K562 (cell line): ENCODE results near the gene PEDS1. TPM values are rescaled to one million over a fixed set of nuclear protein-coding genes. Genes with fewer than 3 reads are reported as not detected.

Experiments
- E4F1 ChIP-seq: fragments of 250-450 bp; sonication (Bioruptor Pico); IDR thresholded peaks from 2 replicates; pipeline ENCODE4 v1.5.0; 2021; ENCODE audit warnings: mild to moderate bottlenecking, borderline replicate concordance
- PHF8 ChIP-seq: fragments of 200-600 bp; sonication (generic); IDR thresholded peaks from 2 replicates; pipeline ENCODE4 v1.6.1; 2012; ENCODE audit warnings: mixed run types, mild to moderate bottlenecking, inconsistent platforms, low read length, moderate library complexity, borderline replicate concordance
- SMAD4 ChIP-seq: fragments of 250-450 bp; sonication (Bioruptor Pico); conservative IDR thresholded peaks from 2 replicates; pipeline ENCODE4 v1.8.0; 2021; ENCODE audit warnings: inconsistent platforms, mild to moderate bottlenecking, moderate library complexity
- SMARCA5 ChIP-seq: fragments of 450-650 bp; IDR thresholded peaks from 2 replicates; pipeline ENCODE4 v1.6.1; 2016
- TAF9B ChIP-seq: fragments of 450-650 bp; IDR thresholded peaks from 2 replicates; pipeline ENCODE4 v1.6.1; 2018; ENCODE audit warnings: mild to moderate bottlenecking; ENCODE audit not compliant: partially characterized antibody
- TSC22D4 ChIP-seq: fragments of 450-650 bp; IDR thresholded peaks from 2 replicates; pipeline ENCODE4 v1.6.1; 2016; ENCODE audit warnings: missing genetic modification characterization, missing biosample characterization, control low read depth
- ZNF146 ChIP-seq: IDR thresholded peaks from one replicate; pipeline ENCODE4 v1.6.1; 2018; ENCODE audit warnings: missing compliant biosample characterization; ENCODE audit not compliant: unreplicated experiment
- ZNF408 ChIP-seq: fragments of 250-450 bp; sonication (Bioruptor Pico); IDR thresholded peaks from 2 replicates; pipeline ENCODE4 v1.4.0; 2020; ENCODE audit warnings: low read depth, mild to moderate bottlenecking, moderate library complexity
- polyA plus RNA-seq, 8 experiments: library from polyadenylated mRNA; depleted of rRNA in 4 of 8; stranded (reverse) in 5 of 8; unstranded in 3 of 8; fragments of >200 nt; fragmentation: Nextera tagmentation in 2 of 8; fragmentation: Illumina TruSeq in 1 of 8; extraction: Ambion mirVana in 2 of 8; extraction: Trizol in 1 of 8; gene quantifications; 2 replicates each; pipeline versions ENCODE4 v1.2.1 to v1.2.3, GENCODE V29; 2011 to 2014; ENCODE audit warnings: inconsistent platforms in 1 of 8, missing spikeins in 1 of 8
- total RNA-seq, 7 experiments: library from RNA; depleted of rRNA in 6 of 7; stranded (reverse); fragments of >200 nt in 6 of 7; fragmentation: Illumina TruSeq in 2 of 7; extraction: Trizol in 2 of 7; gene quantifications; 2 replicates each; pipeline versions ENCODE4 v1.2.1 to v1.2.3, GENCODE V29; 2011 to 2021; ENCODE audit warnings: low replicate concordance in 1 of 7
- TF ChIP-seq, protein P1 (sequence below): fragments of 450-650 bp; formaldehyde crosslinking; conservative IDR thresholded peaks from 2 replicates; pipeline ENCODE4 v1.4.0; 2022; ENCODE audit warnings: mild to moderate bottlenecking, missing genetic modification characterization
- TF ChIP-seq, protein P2 (sequence below), 2 experiments: fragments of 450-650 bp; IDR thresholded peaks; 2 replicates each; pipeline ENCODE4 v1.6.1; 2016
- TF ChIP-seq, protein P3 (sequence below), 2 experiments: fragments of 250-450 bp in 1 of 2; fragments of 450-650 bp in 1 of 2; sonication (Bioruptor Pico) in 1 of 2; IDR thresholded peaks; 2 replicates each; pipeline versions ENCODE4 v1.6.1 to v1.8.0; 2016 to 2021; ENCODE audit warnings: mild to moderate bottlenecking in 2 of 2, moderate library complexity in 2 of 2, missing compliant biosample characterization in 1 of 2, missing genetic modification characterization in 1 of 2

The PEDS1 gene
- total and polyA plus RNA-seq, 9 of the 15 experiments (the other 6 are each of a cell fraction or from before 2014, with no cell fraction given), result 2.9 to 38.5 (median 24.2) TPM

GRCh38 chr20:50190251-50191064 lies 36.9 kb upstream of the PEDS1 start, which contains the start of gene CEBPB (continued):
- TF ChIP-seq, protein P1, sequence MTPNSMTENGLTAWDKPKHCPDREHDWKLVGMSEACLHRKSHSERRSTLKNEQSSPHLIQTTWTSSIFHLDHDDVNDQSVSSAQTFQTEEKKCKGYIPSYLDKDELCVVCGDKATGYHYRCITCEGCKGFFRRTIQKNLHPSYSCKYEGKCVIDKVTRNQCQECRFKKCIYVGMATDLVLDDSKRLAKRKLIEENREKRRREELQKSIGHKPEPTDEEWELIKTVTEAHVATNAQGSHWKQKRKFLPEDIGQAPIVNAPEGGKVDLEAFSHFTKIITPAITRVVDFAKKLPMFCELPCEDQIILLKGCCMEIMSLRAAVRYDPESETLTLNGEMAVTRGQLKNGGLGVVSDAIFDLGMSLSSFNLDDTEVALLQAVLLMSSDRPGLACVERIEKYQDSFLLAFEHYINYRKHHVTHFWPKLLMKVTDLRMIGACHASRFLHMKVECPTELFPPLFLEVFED (CRISPR knock-in tag), result no peak
- TF ChIP-seq, protein P2, sequence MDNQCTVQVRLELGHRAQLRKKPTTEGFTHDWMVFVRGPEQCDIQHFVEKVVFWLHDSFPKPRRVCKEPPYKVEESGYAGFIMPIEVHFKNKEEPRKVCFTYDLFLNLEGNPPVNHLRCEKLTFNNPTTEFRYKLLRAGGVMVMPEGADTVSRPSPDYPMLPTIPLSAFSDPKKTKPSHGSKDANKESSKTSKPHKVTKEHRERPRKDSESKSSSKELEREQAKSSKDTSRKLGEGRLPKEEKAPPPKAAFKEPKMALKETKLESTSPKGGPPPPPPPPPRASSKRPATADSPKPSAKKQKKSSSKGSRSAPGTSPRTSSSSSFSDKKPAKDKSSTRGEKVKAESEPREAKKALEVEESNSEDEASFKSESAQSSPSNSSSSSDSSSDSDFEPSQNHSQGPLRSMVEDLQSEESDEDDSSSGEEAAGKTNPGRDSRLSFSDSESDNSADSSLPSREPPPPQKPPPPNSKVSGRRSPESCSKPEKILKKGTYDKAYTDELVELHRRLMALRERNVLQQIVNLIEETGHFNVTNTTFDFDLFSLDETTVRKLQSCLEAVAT (IDR thresholded peaks at IDR 0.05), result peak in 1 of 2 experiments; percentile 32; a peak in 2 of 4 replicates
- TF ChIP-seq, protein P3, sequence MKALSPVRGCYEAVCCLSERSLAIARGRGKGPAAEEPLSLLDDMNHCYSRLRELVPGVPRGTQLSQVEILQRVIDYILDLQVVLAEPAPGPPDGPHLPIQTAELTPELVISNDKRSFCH (CRISPR knock-in tag; IDR thresholded peaks at IDR 0.05), result no peak
- TF ChIP-seq, protein P3 (tag; IDR thresholded peaks at IDR 0.05), result no peak
- TF ChIP-seq ZNF408 (no peak), TSC22D4 (tag) (no peak), SMAD4 (CRISPR knock-in tag) (peak; percentile 91), SMARCA5 (no peak), ZNF146 (CRISPR knock-in tag) (no peak), E4F1 (0 out of 2 replicates have a peak, but pooled peaks have one; percentile 33), PHF8 (peak; percentile 59; the same call in 1 of the 2 replicates), TAF9B (no peak)
